Measurements from ENCODE around the gene NECAP2.
"Not testable (repeated sequence)": the region's sequence is repeated elsewhere in the genome, so short reads cannot be mapped to it uniquely, and the experiment has no call there.

- TF ChIP-seq CTCF (IDR thresholded peaks at IDR 0.05; ENCODE audit: low read length); EZH2 (optimal IDR thresholded peaks at IDR 0.05; ENCODE audit: low read depth, low read length); EZH2phosphoT487 (IDR thresholded peaks at IDR 0.05; ENCODE audit: low read length): not testable (repeated sequence)
These were observed 15.6 kb downstream of the NECAP2 start for GRCh38 chr1:16456151-16456550.
